ENCODE data around the gene APMAP.

Gene APMAP

GRCh38 chr20:24992487-24993205 lies at the start of gene APMAP:
Gene APMAP (minus strand): TSS chr20:24992751. CDS start chr20:24992688, 63 bp downstream.
- Histone ChIP-seq H3K4me3 (ENCODE audit: low read depth, low read length) (peak within 1 kb of the TSS; percentile 78), H3K27ac (peak within 1 kb of the TSS; percentile 81), H3K27me3 (ENCODE audit: insufficient read depth, low read depth, severe bottlenecking) (no peaks in the 10 kb centered on the region), H3K36me3 (peaks cover 17% of the 10 kb centered on the region), H3K9me3 (ENCODE audit: severe bottlenecking) (no peaks in the 10 kb centered on the region)
- DNase-seq, result peak; percentile 94
- no peak for TF ChIP-seq CTCF (IDR thresholded peaks at IDR 0.05; ENCODE audit: low read depth, low read length)

- DNase-seq, result no peak
- TF ChIP-seq CTCF (IDR thresholded peaks at IDR 0.05; ENCODE audit: low read depth, low read length), result no peak
- Histone ChIP-seq H3K27ac (no peak overlapping the region), H3K4me3 (ENCODE audit: low read depth, low read length) (no peak overlapping the region), H3K9me3 (ENCODE audit: severe bottlenecking) (no peaks in the 10 kb centered on the region), H3K36me3 (no peaks in the 10 kb centered on the region), H3K27me3 (ENCODE audit: insufficient read depth, low read depth, severe bottlenecking) (no peaks in the 10 kb centered on the region)
Observed at GRCh38 chr20:25041813-25042530, 49.4 kb upstream of the APMAP start.

GRCh38 chr20:25040438-25040831 lies 47.9 kb upstream of the APMAP start:
- no peaks in the 10 kb centered on the region for H3K27me3 ChIP-seq (ENCODE audit: insufficient read depth, low read depth, severe bottlenecking)
- no peak for DNase-seq
- H3K9me3 ChIP-seq (ENCODE audit: severe bottlenecking), result no peaks in the 10 kb centered on the region
- no peak for TF ChIP-seq CTCF (IDR thresholded peaks at IDR 0.05; ENCODE audit: low read depth, low read length)
- no peak overlapping the region for H3K27ac ChIP-seq
- H3K4me3 ChIP-seq (ENCODE audit: low read depth, low read length), result no peak overlapping the region
- H3K36me3 ChIP-seq, result no peaks in the 10 kb centered on the region

- H3K36me3 ChIP-seq, result no peaks in the 10 kb centered on the region
- no peak overlapping the region for H3K4me3 ChIP-seq (ENCODE audit: low read depth, low read length)
- no peak for DNase-seq
- no peaks in the 10 kb centered on the region for H3K9me3 ChIP-seq (ENCODE audit: severe bottlenecking)
- H3K27ac ChIP-seq, result no peak overlapping the region
- TF ChIP-seq CTCF (IDR thresholded peaks at IDR 0.05; ENCODE audit: low read depth, low read length), result no peak
- no peaks in the 10 kb centered on the region for H3K27me3 ChIP-seq (ENCODE audit: insufficient read depth, low read depth, severe bottlenecking)
Observed at GRCh38 chr20:25039697-25040437, 47.3 kb upstream of the APMAP start.

GRCh38 chr20:25038591-25039015 lies 46.1 kb upstream of the APMAP start:
- Histone ChIP-seq H3K27me3 (ENCODE audit: insufficient read depth, low read depth, severe bottlenecking) (no peaks in the 10 kb centered on the region), H3K4me3 (ENCODE audit: low read depth, low read length) (no peak overlapping the region), H3K27ac (no peak overlapping the region), H3K36me3 (no peaks in the 10 kb centered on the region), H3K9me3 (ENCODE audit: severe bottlenecking) (no peaks in the 10 kb centered on the region)
- no peak for DNase-seq
- TF ChIP-seq CTCF (IDR thresholded peaks at IDR 0.05; ENCODE audit: low read depth, low read length), result no peak

All from WERI-Rb-1 (cell line).